BLaER1 (cell line): ENCODE measurements around the gene SPON1.

Experiments
- H3K27ac ChIP-seq: shearing (Covaris generic); formaldehyde crosslinking; 2 replicates; pipeline ENCODE4 v1.8.1; 2022
- H3K27me3 ChIP-seq: shearing (Covaris generic); formaldehyde crosslinking; 2 replicates; pipeline ENCODE4 v1.8.1; 2022
- H3K36me3 ChIP-seq: shearing (Covaris generic); formaldehyde crosslinking; 2 replicates; pipeline ENCODE4 v1.8.1; 2022
- H3K4me1 ChIP-seq: shearing (Covaris generic); formaldehyde crosslinking; 2 replicates; pipeline ENCODE4 v1.8.1; 2022
- H3K4me2 ChIP-seq: shearing (Covaris generic); formaldehyde crosslinking; 2 replicates; pipeline ENCODE4 v1.8.1; 2022
- H3K4me3 ChIP-seq: shearing (Covaris generic); formaldehyde crosslinking; 2 replicates; pipeline ENCODE4 v1.8.1; 2022
- H3K9ac ChIP-seq: shearing (Covaris generic); formaldehyde crosslinking; 2 replicates; pipeline ENCODE4 v1.8.1; 2022
- H3K9me3 ChIP-seq: shearing (Covaris generic); formaldehyde crosslinking; 2 replicates; pipeline ENCODE4 v1.8.1; 2022
- H4K20me1 ChIP-seq: shearing (Covaris generic); formaldehyde crosslinking; 2 replicates; pipeline ENCODE4 v1.8.1; 2022
- Cebpa-rat ChIP-seq: shearing (Covaris generic); IDR thresholded peaks from 2 replicates; pipeline ENCODE4 v1.8.1; 2022

The SPON1 gene

DNA sequence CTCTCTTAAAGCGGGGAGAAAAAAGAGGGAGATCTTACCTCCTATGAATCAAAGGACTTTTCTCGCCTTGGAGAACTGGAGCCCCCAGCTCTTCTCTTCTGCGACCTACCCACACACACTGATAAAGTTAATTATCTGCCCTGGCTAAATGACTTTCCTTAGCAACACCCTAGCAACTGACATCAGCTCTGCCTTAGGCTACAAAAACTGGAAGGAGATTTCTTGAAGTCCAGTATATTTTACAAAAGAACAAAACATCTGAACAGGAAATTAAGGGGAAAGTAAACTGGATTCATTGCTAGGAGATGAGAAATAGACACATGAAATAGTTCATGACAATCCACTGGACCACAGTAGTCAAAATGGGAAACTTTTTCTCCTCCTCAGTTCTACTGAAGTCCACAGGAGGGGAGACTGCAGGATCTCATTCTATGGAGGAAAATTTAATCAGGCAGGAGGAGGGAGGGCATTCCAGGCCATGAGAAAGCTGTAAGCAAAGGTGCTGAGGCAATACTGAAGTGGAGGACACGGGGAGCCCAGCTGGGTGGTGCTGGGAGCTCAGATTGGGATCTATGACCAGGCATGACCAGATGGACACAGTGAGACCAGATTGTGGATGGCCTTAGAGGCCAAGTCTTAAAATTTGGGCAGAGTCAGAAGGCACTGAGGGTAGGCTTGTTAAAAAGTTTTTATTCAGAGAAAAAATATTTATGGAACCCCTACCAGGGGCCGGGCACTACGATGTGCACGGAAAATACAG lies 3.7 kb upstream of the SPON1 start:
- Histone ChIP-seq H4K20me1 (no peaks in the 10 kb centered on the region), H3K36me3 (no peaks in the 10 kb centered on the region), H3K9ac (no peak overlapping the region), H3K4me3 (no peak overlapping the region), H3K27me3 (peaks cover 18% of the 10 kb centered on the region), H3K4me2 (no peak overlapping the region), H3K9me3 (peaks cover 19% of the 10 kb centered on the region), H3K4me1 (no peaks in the 10 kb centered on the region), H3K27ac (no peak overlapping the region)
- TF ChIP-seq Cebpa-rat, result no peak

DNA sequence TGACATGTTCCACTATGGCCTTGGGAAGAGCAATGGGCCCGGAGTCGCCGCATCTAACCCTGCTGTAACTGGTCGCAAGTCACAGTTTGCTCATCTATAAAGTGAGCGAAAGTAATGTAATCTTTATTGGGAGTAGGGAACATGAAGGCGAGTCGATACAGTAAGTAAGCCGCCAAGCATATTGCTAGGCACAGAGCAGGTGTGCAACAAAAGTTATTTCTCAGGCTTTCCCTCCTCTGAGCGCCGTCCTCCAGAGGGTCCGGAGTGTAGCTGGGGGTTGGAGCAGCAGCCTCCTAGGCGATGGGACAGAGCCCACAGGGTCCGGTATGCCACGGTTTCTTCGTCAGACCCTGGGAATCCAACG lies 343 bp upstream of the SPON1 start:
- Histone ChIP-seq H3K36me3 (no peaks in the 10 kb centered on the region), H4K20me1 (no peaks in the 10 kb centered on the region), H3K27me3 (peaks cover 35% of the 10 kb centered on the region), H3K27ac (no peak overlapping the region), H3K4me1 (no peaks in the 10 kb centered on the region), H3K4me3 (no peak overlapping the region), H3K4me2 (no peak overlapping the region), H3K9me3 (peaks cover 27% of the 10 kb centered on the region), H3K9ac (no peak overlapping the region)
- TF ChIP-seq Cebpa-rat, result no peak

DNA sequence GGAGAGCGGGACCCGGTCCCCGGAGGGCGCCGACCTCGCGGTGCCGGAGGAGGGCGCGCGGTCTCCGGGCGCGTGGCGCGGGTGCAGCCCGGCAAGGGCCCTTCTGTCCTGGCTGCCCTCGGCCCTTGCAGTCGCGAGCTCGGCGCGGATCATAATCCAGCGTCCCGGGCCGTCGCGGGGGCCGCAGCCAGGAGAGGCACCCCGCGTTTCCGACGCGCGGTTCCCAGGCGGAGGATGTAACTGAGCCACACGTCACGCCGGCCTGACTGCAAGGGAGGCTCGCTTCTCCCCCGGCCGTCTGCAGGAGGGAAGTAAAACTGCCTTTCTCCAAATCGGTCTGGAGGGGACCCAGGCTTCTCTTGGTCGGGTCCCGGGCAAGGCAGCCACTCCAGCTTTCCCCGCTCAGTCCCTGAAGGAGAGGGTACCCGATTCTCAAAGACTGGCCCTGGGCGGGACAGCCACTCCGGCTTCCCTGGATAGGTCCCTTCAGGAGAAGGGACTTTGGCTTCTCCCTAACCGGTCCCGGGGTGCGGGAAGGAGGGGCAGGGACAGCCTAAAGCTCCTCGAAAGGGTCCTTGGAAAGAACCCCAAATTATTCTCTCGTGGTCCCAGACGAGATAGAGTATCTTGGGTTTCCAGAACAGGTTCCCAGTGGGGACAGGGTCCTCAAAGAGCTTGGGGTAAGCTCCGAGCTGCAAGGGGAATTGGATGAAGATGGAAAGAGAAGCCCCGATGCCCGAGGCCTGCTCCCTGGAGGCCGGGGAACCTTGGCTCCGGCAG lies 836 bp downstream of the SPON1 start:
- Histone ChIP-seq H3K27ac (no peak overlapping the region), H3K9ac (no peak overlapping the region), H3K4me2 (no peak overlapping the region), H3K4me1 (no peaks in the 10 kb centered on the region), H3K36me3 (no peaks in the 10 kb centered on the region), H3K27me3 (peaks cover 35% of the 10 kb centered on the region), H4K20me1 (no peaks in the 10 kb centered on the region), H3K9me3 (peaks cover 27% of the 10 kb centered on the region), H3K4me3 (0 out of 2 replicates have a peak overlapping the region, but pooled peaks have one; percentile 25)
- TF ChIP-seq Cebpa-rat, result no peak

DNA sequence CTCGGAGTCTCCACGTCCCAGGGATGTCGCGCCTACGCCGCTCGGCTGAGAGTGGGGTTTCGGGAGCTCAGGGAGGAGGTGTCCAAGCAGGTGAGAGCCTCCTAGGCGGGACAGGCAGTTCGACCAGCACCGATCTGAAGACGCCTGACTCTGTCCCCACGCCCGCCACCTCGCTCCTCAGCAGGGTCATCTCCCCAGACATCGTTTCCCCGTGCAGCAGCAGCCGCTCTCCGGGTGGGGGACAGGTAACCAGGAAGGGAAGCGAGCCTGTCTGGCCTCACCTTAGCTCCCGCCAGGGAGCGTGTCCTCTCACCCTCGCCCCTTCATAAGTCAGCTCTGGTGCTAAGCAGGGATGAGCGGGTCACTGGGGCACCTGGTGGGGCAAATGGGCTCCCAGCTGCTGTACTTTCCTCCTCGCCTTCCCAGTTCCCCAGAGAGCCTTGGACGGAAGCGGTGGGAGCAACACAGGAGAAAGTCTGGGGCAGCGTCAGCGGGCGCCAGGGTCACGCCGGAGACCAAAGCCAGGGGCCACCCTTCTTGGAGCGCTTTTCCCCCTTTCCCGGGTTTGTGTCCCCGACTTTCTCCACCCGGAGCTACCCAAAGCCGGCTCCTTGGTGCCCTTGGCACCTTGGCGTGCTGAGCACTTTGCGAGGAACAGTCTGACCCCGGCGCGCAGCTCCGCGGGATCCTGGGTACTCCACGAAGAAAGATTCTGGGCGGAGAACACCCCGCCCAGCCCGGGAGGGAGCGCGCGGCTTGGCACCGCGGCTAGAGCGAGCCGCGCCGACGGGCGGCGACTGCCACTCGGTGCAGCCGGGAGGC lies 1.6 kb downstream of the SPON1 start:
- TF ChIP-seq Cebpa-rat, result no peak
- no peaks in the 10 kb centered on the region for H3K4me1 ChIP-seq
- no peak overlapping the region for H3K4me2 ChIP-seq
- no peak overlapping the region for H3K9ac ChIP-seq
- no peak overlapping the region for H3K4me3 ChIP-seq
- no peaks in the 10 kb centered on the region for H3K36me3 ChIP-seq
- peaks cover 27% of the 10 kb centered on the region for H3K9me3 ChIP-seq
- H3K27me3 ChIP-seq, result peaks cover 35% of the 10 kb centered on the region
- no peaks in the 10 kb centered on the region for H4K20me1 ChIP-seq
- no peak overlapping the region for H3K27ac ChIP-seq

DNA sequence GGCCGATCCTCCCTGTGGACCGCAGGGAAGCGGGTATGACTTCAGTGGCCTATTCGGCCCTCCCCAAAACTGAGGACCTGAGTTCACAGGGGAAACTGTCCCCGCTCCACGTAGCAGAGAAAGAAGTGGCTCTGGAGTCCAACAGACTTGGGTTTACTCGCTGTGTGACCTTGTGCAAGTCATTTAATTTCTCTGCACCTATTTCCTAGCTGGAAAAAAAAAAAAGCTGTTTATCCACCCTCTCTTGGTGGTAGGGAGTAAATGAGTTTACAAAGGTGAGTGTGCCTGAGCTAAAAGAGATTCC lies 2.2 kb downstream of the SPON1 start:
- H3K4me1 ChIP-seq, result no peaks in the 10 kb centered on the region
- no peak overlapping the region for H3K9ac ChIP-seq
- H3K27me3 ChIP-seq, result peaks cover 35% of the 10 kb centered on the region
- H3K27ac ChIP-seq, result no peak overlapping the region
- no peak overlapping the region for H3K4me3 ChIP-seq
- no peaks in the 10 kb centered on the region for H3K36me3 ChIP-seq
- H3K4me2 ChIP-seq, result no peak overlapping the region
- no peaks in the 10 kb centered on the region for H4K20me1 ChIP-seq
- no peak for TF ChIP-seq Cebpa-rat
- H3K9me3 ChIP-seq, result peaks cover 27% of the 10 kb centered on the region

DNA sequence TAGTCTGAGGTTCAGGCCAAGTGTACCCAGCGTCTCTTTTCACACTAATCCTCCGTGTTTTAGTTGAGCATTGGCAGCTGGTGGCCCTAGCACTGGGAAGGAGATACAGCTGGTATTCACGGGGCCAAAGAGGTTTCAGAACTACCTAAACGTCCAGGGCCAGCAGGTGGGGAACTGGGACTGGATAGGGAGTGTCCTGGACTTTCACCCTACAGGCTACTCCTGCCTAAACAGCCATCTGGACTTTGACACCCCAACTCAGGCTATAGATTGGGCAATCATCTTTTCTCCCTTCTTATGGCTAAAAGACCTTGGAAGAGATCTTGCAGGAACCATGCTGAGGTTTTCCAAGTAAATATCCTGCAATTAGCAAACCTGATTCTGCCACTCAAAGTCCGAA lies 2.8 kb downstream of the SPON1 start:
- Histone ChIP-seq H3K4me3 (no peak overlapping the region), H3K27ac (no peak overlapping the region), H4K20me1 (no peaks in the 10 kb centered on the region), H3K4me2 (no peak overlapping the region), H3K27me3 (peaks cover 35% of the 10 kb centered on the region), H3K4me1 (no peaks in the 10 kb centered on the region), H3K9ac (no peak overlapping the region), H3K9me3 (peaks cover 27% of the 10 kb centered on the region), H3K36me3 (no peaks in the 10 kb centered on the region)
- TF ChIP-seq Cebpa-rat, result no peak

DNA sequence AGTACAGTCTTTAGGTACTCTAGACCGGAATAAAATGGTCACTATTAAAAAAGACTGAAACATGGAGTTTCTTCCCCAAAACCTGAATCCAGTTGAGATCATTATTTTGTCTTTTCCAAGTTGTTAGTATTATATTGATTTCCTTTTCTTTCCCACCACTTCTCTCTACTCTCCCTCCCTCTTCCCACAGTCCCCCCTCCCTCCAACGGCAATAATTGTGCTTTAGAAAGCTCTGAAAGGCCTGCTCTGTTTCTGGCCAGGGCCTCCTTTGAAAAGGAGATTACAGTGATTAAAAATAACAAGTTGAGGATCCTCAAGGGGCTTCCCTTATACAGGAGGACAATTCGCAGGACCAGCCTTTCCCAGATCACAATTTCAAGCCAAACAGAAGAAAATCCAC lies 3.5 kb downstream of the SPON1 start:
- TF ChIP-seq Cebpa-rat, result no peak
- Histone ChIP-seq H3K9me3 (peaks cover 27% of the 10 kb centered on the region), H3K4me3 (no peak overlapping the region), H3K4me2 (no peak overlapping the region), H3K27me3 (peaks cover 35% of the 10 kb centered on the region), H3K9ac (no peak overlapping the region), H3K4me1 (no peaks in the 10 kb centered on the region), H3K27ac (no peak overlapping the region), H4K20me1 (no peaks in the 10 kb centered on the region), H3K36me3 (no peaks in the 10 kb centered on the region)

DNA sequence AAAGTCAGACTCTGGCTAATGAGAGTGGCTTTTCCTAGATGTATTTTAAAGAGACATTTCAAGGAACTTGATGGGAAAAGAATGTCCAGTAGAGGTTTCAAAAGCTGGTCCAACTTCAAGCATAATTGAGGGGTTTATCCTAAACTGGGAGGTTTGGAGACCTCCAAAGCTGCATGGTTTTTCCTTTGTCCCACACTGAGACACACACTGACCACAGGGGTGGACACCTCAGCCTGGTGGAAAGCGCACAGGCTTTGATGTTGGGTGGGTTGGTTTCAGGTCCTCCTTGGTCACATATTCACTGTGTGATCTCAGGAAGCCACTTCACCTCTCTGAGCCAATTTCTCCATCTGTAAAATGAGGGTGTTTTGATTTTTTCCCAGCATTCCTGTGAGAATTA lies 4.0 kb downstream of the SPON1 start:
- H4K20me1 ChIP-seq, result no peaks in the 10 kb centered on the region
- no peak for TF ChIP-seq Cebpa-rat
- no peak overlapping the region for H3K27ac ChIP-seq
- no peaks in the 10 kb centered on the region for H3K36me3 ChIP-seq
- H3K4me3 ChIP-seq, result no peak overlapping the region
- no peak overlapping the region for H3K4me2 ChIP-seq
- H3K4me1 ChIP-seq, result no peaks in the 10 kb centered on the region
- peaks cover 27% of the 10 kb centered on the region for H3K9me3 ChIP-seq
- H3K9ac ChIP-seq, result no peak overlapping the region
- peaks cover 35% of the 10 kb centered on the region for H3K27me3 ChIP-seq

DNA sequence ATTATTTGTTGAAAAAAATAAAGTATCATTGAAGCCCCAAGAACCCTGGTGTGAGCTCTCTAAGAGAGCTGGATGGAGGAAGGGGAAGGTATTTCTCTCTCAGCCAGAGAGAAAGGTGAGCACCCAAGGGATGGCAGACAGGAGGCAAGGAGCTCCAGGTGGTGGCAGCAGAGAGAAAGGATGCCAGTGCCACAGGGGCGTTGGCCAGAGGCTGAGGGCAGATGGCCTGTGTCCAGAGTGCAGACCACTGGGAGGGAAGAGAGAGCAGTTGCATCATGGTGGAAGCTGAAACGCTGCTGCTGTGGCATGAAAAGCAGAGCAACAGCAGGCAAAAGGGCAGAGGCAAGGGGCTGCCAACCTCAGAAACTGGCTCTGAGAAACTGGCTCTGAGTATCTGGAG lies 8.5 kb downstream of the SPON1 start:
- TF ChIP-seq Cebpa-rat, result no peak
- no peaks in the 10 kb centered on the region for H3K27me3 ChIP-seq
- no peaks in the 10 kb centered on the region for H3K9me3 ChIP-seq
- no peak overlapping the region for H3K4me2 ChIP-seq
- H3K4me3 ChIP-seq, result no peak overlapping the region
- H3K27ac ChIP-seq, result no peak overlapping the region
- no peaks in the 10 kb centered on the region for H3K36me3 ChIP-seq
- no peaks in the 10 kb centered on the region for H3K4me1 ChIP-seq
- no peaks in the 10 kb centered on the region for H4K20me1 ChIP-seq
- H3K9ac ChIP-seq, result no peak overlapping the region
